ENCODE results near the gene DUSP22.

Gene DUSP22

DNA sequence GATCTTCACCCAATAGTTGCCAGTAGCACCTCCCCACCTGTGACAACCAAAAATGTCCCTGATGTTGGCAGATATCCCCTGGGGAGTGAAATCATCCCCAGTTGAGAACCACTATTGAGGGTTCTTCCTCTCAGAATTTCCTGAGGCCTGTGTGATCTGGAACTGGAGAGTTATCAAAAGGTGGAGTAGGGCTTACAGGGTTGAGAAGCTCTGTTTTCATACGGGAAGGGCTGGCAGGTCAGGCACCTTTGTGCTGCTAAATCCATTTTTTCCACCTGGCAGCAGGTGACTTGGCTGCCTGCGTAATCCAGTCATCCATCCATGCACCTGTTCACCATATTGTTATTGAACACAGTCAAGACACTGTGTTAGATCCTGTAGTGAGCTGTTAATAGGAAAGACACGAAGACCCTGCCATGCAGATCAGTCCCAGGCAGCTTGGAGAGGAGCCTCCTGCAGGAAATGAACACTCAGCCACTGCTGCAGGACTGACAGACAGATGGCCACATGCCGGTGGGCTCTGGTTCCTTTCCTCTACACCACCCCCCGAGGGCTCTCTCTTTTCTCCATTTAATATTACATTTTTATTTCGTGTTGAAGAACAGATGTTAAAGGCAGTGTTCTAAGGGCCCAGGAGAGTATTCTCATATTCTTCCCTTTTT lies 5.4 kb downstream of the DUSP22 start:
- no peak for DNase-seq

DNA sequence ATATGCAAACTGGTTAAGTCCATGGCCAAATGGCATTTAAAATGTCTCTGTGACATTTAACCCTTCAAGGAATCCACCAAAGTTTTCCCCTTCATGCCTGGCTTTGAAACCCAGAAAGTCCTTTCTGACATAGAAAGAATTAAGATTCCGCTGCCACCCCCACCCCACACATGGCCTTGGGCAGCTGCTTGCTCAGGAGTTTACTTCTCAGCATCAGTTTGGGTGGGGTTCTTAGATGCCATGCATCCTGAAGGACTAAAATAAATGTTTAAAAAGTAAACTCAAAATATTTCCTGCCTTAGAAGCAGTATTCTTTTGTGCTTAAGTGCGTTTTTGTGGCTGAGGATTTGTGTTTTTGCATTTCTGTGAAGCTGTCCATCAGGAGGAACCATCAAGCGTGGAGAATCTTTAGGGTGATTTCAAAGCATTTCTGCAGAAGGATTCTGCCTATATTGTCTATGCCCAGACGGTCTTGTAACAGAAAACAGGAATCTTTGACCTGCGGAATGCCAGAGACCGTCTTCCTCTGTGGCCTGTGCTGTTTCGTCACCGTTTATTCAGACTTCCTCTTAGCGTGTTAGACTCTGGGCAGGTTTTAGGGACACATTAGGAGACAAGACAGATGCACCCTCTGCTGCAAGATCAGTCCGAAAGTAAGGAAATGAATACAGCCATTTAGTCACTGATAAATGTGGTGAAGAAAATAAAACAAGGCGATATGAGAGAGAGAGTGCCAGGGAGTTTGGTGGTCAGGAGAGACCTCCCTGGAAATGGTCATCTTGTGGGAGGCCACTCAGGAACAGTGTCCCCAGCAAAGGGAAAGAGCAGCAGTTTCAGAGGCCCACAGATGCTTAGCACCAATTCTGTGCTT lies 6.2 kb downstream of the DUSP22 start:
- DNase-seq = no peak

DNA sequence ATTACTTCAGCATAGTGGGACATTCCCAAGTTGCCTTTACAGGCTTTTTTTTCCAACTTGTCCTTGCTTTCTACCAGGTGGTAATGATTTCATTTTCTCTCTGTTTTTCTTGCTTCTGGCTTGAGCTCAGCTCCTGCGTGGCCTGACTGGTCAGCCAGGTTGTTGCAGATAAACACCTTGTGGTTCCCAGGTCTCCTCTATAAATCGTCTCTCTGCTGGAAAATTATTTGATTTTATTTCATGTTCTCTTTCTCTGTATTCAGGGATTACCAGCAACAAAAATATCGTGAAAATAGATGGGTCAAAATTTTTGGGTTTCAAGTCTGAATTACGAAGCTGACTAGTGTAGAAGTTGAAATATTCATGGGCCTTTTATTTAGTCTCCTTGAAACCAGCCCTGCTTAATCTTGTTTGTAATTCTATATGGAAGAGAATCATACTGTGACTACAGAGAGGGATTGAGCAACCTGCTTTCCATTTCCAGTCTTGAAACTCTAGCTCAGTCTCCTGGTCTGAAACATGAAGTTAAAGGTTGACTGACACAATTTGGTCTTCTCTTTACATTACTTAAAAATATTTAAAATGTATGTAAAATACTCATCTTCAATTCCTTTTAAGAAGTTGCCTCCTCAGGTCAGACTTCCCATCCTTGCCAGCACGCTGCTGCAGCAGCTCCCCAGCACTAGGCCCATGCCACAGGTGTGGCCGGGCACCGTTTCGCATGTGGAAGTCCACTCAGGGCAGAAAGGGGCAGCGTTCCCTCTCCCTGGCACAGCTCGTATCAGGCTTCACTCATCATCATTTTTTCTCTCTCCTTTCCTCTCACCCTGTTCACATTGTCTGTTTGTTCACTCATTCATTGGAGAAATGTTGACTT lies 7.1 kb downstream of the DUSP22 start:
- no peak for DNase-seq

DNA sequence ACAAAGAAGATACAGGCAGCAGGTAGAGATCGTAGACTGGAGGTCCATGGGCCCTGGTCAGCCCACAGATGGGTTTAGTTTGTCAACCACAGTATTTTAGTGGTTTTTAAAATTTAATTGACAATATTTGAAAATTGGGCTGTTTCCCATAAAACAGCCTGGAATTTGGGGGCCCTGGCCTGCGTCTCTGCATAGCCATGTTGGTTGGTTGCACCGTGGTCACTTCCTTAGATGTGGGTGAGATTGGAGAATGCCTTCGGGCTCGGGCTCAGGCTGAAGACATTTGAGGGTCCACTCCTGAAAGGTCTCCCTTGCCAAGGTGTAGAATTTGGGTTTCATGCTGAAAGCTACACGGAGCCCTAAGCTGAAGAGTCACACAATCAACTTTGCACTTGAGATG lies 7.7 kb downstream of the DUSP22 start:
- DNase-seq = no peak

- DNase-seq = no peak
These were observed 8.4 kb downstream of the DUSP22 start for GRCh38 chr6:300494-301198.

DNA sequence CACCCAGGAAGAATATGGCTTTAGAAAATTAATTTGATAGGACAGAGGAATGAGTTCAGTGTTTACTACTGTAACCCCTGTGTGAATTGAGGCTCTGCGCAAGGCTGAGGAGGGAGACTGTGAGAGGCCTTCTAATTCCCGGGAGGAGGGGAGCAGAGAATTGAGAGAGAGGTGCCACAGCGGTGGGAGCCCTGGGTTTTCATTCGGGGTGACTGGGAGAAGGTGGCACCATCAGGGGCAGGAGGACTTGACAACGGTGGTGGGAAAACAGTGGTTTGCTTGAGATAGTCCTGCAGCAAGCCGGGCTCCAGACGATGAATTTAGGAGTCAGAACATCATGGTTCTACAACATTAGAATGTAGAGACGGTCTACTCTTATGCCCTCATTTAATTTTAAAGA lies 9.2 kb downstream of the DUSP22 start:
- DNase-seq = no peak

DNA sequence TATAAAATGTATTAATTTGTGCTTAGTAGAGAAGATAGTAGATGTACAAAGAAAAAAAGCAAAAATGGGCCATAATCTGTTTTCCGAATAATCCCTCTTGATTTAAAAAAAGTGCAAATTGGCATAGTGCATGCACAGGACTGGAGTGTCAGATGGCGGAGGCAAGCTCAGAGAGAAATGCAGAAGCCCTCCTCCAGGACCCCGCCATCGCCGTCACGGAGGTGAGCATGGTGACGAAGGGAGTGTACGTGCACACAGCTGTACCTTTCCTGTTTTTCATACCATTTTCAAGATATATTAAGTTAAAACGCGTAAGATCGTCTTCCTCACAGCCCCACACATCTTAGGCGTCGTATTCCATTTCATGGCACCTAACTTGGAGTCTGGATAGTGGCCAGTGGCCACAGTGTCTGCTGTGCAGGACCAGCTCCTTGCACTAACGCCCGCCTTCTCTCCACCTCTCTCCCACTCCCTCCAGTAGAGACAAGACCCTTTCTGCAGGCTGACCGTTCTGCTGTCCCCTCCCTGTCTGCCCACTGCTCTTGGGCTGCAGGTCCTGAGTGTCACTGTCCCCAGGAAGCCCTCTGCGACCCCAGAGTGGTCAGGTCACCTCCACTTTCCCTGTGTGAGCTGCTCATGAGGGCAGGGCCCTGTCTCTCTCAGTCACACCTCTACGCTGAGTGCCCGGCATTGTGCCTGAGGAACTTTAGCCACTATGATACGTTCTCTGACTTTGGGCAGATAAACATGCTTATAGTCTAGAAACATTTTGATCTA lies 9.8 kb downstream of the DUSP22 start:
- no peak for DNase-seq

- DNase-seq = no peak
These were observed 10.5 kb downstream of the DUSP22 start for GRCh38 chr6:302760-303159.

DNA sequence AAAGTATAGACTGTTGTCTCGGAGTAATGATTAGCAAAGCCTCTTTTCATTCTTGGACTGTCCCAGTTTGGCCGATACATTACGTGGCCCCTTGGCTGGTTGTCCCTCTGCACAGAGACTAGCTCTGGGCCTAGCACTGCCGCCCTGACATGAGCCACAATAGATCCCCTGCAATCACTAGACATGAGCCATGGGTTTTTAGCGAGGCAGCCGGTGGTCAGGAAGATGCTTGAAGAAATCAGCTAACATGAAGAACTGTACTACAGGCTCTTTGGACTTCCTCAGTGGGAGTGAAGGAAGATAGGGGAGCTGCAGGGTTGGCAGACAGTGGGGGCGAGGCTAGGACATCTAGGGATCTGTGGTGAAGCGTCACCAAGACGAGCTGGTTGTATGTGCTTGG lies 11.0 kb downstream of the DUSP22 start:
- DNase-seq = no peak

- no peak for DNase-seq
These were observed 11.8 kb downstream of the DUSP22 start for GRCh38 chr6:303948-304558.

DNA sequence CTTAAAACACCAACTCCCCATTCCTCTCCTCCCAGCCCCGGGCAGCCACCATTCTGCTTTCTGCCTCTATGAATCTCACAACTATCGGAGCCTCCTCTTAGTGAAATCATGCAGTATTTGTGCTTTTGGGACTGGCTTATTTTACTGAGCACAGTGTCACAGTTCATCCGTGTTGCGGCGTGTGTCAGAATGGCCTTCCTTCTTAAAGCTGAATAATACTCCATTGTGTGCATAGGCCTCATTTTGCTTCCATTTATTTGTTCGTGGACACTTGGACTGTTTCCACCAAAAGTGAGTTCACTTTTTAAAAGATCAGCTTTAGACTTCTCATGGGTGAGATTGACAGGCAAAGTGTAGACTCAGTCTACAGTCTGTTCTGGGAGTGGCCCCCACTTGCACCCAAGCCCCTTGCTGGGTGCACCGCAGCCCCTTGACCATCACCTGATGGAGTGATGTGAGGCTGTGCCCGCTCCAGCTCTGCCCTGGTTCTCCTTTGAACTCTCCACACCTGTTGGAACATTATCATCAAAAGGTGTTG lies 12.6 kb downstream of the DUSP22 start:
- no peak for DNase-seq

- no peak for DNase-seq
These were observed 13.3 kb downstream of the DUSP22 start for GRCh38 chr6:305371-306206.

DNA sequence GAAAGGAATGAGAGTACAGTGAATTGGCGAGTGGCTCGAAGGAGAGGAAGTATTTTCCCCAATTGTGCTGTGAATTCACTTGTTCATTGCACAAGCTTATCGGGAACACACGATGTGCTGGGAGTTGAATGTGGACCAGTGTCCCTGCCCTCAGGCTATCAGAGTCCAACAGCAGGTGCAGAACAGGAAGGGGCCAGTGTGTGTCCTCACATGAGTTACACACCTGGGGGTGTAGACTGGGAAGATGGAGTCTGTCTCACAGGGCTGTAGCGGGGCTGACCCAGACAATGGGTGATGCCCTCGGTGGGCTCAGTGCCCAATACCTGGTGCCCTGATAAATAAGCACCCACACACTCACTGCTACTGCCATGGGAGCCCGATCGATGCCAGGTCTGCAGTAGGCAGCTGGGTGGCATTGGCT lies 14.4 kb downstream of the DUSP22 start:
- no peak for DNase-seq

DNA sequence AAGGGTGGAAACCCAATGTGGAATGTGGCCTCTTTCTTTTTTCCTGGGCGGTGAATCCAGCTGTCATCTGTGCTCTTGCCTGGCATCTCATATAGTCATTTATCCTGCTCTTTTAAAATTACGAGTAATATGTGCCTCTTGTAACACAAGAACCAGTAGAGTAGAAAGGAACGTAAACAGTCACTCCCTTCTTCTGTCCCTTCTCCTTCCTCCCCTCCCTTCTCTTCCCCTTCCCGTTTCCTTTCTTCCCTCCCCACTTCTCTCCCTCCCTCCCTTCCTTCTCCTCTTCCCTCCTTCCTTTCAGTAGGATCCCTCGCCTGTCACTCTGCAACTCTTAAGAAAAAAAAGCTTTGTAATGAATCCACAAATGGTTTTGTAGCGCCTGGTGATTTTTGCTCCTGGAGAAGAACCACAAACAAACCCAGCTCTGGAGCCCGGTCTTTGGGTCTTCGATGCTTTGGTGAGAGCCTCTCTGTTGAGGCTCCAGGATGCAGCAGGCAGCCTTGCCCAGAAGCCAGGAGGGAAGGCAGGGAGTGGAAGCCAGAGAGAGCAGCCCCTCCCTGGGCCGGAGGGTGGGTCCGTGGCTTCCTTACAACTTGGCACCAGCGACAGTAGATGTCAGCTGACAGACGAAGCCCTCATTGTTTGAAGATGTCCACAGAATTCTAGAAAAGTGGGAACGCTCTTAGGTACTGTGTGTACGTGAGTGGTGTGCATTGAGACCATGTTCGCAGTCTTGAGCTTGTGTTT lies 15.0 kb downstream of the DUSP22 start:
- no peak for DNase-seq

GRCh38 chr6:307874-308273 lies 15.6 kb downstream of the DUSP22 start:
- no peak for DNase-seq

GRCh38 chr6:308307-308706 lies 16.0 kb downstream of the DUSP22 start:
- no peak for DNase-seq

GRCh38 chr6:308768-309167 lies 16.5 kb downstream of the DUSP22 start:
- DNase-seq = no peak

DNA sequence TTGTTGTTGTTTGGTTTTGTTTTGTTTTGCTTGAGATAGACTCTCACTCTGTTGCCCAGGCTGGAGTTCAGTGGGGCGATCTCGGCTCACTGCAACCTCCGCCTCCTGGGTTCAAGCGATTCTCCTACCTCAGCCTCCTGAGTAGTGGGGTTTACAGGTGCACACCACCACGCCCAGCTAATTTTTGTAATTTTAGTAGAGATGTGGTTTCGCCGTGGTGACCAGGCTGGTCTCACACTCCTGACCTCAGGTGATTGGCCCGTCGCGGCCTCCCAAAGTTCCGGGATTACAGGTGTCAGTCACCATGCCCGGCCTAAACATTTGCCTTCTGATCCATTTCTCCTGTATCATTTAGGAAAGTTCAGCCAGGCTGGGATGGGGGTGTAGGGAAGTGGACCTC lies 17.7 kb downstream of the DUSP22 start:
- no peak for DNase-seq

DNA sequence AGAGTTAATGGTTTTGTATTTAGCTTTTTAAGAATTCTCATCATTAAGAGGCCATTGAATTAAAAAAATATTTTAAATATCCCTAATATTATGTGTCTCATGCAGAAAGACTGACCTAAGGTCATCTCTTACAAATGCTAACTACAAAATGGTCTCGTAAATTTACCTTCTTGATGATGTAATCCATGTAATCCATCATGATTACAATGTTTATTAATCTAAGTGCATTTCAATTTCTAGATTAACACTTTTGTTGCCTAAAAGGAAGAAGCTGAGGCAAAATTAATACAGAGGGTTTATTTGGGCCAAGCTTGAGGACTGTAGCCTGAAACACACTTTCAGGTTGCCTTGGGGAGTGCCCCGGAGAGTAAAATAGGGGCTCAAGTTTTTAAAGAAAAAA lies 18.4 kb downstream of the DUSP22 start:
- no peak for DNase-seq
